Body of pancreas (tissue), 4 donors: ENCODE results near the gene CST6.

Experiments used
- POLR2A ChIP-seq, 3 donors: fragments of 450-650 bp; IDR thresholded peaks; one replicate each; pipeline ENCODE4 v1.6.1; 2016; ENCODE audit warnings: antibody characterized with exemption in 3 of 3, mild to moderate bottlenecking in 2 of 3
- TF ChIP-seq, protein P1 (sequence below), 7 experiments: fragments of 450-650 bp in 4 of 7; fragments of 200-600 bp in 3 of 7; sonication (generic) in 3 of 7; IDR thresholded peaks; one replicate each; pipeline ENCODE4 v1.5.1; 2016 to 2019; ENCODE audit warnings: antibody characterized with exemption in 7 of 7

- TF ChIP-seq, protein P1, sequence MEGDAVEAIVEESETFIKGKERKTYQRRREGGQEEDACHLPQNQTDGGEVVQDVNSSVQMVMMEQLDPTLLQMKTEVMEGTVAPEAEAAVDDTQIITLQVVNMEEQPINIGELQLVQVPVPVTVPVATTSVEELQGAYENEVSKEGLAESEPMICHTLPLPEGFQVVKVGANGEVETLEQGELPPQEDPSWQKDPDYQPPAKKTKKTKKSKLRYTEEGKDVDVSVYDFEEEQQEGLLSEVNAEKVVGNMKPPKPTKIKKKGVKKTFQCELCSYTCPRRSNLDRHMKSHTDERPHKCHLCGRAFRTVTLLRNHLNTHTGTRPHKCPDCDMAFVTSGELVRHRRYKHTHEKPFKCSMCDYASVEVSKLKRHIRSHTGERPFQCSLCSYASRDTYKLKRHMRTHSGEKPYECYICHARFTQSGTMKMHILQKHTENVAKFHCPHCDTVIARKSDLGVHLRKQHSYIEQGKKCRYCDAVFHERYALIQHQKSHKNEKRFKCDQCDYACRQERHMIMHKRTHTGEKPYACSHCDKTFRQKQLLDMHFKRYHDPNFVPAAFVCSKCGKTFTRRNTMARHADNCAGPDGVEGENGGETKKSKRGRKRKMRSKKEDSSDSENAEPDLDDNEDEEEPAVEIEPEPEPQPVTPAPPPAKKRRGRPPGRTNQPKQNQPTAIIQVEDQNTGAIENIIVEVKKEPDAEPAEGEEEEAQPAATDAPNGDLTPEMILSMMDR (IDR thresholded peaks at IDR 0.05), result no peak
- no peak for TF ChIP-seq POLR2A (IDR thresholded peaks at IDR 0.05)
These were observed 39.7 kb upstream of the CST6 start for GRCh38 chr11:65972116-65972515.
